Endothelial cell of umbilical vein (primary cell): ENCODE results near the gene KRTAP10-12. TPM values are rescaled to one million over a fixed set of nuclear protein-coding genes. Genes with fewer than 3 reads are reported as not detected.
"Not testable (repeated sequence)": the region's sequence is repeated elsewhere in the genome, so short reads cannot be mapped to it uniquely, and the experiment has no call there.

Experiments used
- BruUV-seq: library from RNA; stranded (reverse); fragments of 400-500 nt; replicated peaks from 2 replicates; lab custom pipeline; 2021; lab: Mats Ljungman, UMichigan
- CTCF ChIA-PET: fragments of 300-600, 350-600 bp; sonication (Branson Sonifier 250); formaldehyde crosslinking; loops from one replicate; lab custom pipeline; 2021; ENCODE audit warnings: antibody characterized with exemption, inconsistent platforms; lab: Charles Lee
- POLR2A ChIA-PET: fragments of 300-600, 350-600 bp; sonication (Branson Sonifier 250); formaldehyde crosslinking; loops from one replicate; lab custom pipeline; 2021; ENCODE audit warnings: antibody characterized with exemption, inconsistent platforms; lab: Charles Lee
- DNase-seq: peaks from one replicate; pipeline ENCODE4 v3.0.0-alpha.2; 2011; ENCODE audit warnings: low read depth, low spot score
- FAIRE-seq: peaks from 2 replicates; lab custom pipeline; 2011; peaks lifted over from hg19 to GRCh38; lab: Jason Lieb, UNC
- H2AFZ ChIP-seq: 2 replicates; pipeline ENCODE4 v1.6.0; 2012; ENCODE audit warnings: low read depth, low read length, control low read depth, inconsistent platforms
- H3K27ac ChIP-seq: 2 replicates; pipeline ENCODE4 v1.5.1; 2011; ENCODE audit warnings: low read depth, mild to moderate bottlenecking, control low read depth, low read length, moderate library complexity; ENCODE audit not compliant: insufficient read depth
- H3K27me3 ChIP-seq, 2 experiments: 2 replicates each; pipeline versions ENCODE4 v1.6.0 to v1.6.1; 2011; ENCODE audit warnings: low read length in 2 of 2, mixed read lengths in 1 of 2; ENCODE audit not compliant: control insufficient read depth in 2 of 2, insufficient read depth in 2 of 2
- H3K36me3 ChIP-seq, 2 experiments: 2 replicates in 1 of 2; 3 replicates in 1 of 2; pipeline ENCODE4 v1.5.1; 2011; ENCODE audit warnings: low read length in 2 of 2, mild to moderate bottlenecking in 1 of 2, moderate library complexity in 1 of 2; ENCODE audit not compliant: control insufficient read depth in 2 of 2, insufficient read depth in 2 of 2; ENCODE audit errors: extremely low read depth in 1 of 2
- H3K4me1 ChIP-seq: 3 replicates; pipeline ENCODE4 v1.5.1; 2011; ENCODE audit warnings: mild to moderate bottlenecking, low read length; ENCODE audit not compliant: control insufficient read depth, insufficient read depth; ENCODE audit errors: extremely low read depth
- H3K4me2 ChIP-seq: 2 replicates; pipeline ENCODE4 v1.6.1; 2011; ENCODE audit warnings: low read length, control low read depth, mixed read lengths; ENCODE audit not compliant: insufficient read depth
- H3K4me3 ChIP-seq, 3 experiments: fragments of 200-600 bp in 1 of 3; sonication (generic), shearing (Covaris generic) in 1 of 3; replicated peaks in 1 of 3; 2 replicates each; pipeline ENCODE4 v1.5.1; 2011 to 2016; ENCODE audit warnings: control low read depth in 3 of 3, low read length in 3 of 3, mild to moderate bottlenecking in 2 of 3, inconsistent platforms in 1 of 3, low read depth in 1 of 3, moderate library complexity in 1 of 3; ENCODE audit not compliant: insufficient read depth in 1 of 3
- H3K79me2 ChIP-seq: 2 replicates; pipeline ENCODE4 v1.6.0; 2012; ENCODE audit warnings: low read length, inconsistent platforms; ENCODE audit not compliant: control insufficient read depth, insufficient read depth
- H3K9ac ChIP-seq: replicated peaks from 2 replicates; pipeline ENCODE3; 2011; ENCODE audit warnings: low read length, control low read depth; ENCODE audit not compliant: insufficient read depth; ENCODE audit errors: extremely low read depth
- H3K9me1 ChIP-seq: replicated peaks from 3 replicates; pipeline ENCODE4 v1.6.0; 2011; ENCODE audit warnings: mild to moderate bottlenecking, low read length; ENCODE audit not compliant: control insufficient read depth, insufficient read depth; ENCODE audit errors: extremely low read depth
- H3K9me3 ChIP-seq: replicated peaks from 2 replicates; pipeline ENCODE4 v1.5.1; 2012; ENCODE audit warnings: low read length, inconsistent platforms; ENCODE audit not compliant: control insufficient read depth, insufficient read depth
- H4K20me1 ChIP-seq: replicated peaks from 2 replicates; pipeline ENCODE3; 2011; ENCODE audit warnings: mild to moderate bottlenecking, low read length; ENCODE audit not compliant: control insufficient read depth, insufficient read depth; ENCODE audit errors: extremely low read depth
- EZH2 ChIP-seq: IDR thresholded peaks from 2 replicates; pipeline ENCODE4 v1.6.1; 2012; ENCODE audit warnings: borderline replicate concordance, low read depth, mild to moderate bottlenecking, moderate library complexity, low read length, inconsistent platforms; ENCODE audit not compliant: severe bottlenecking
- FOS ChIP-seq: IDR thresholded peaks from 2 replicates; pipeline ENCODE4 v1.6.1; 2011; ENCODE audit warnings: mild to moderate bottlenecking, low read length, moderate library complexity, borderline replicate concordance; ENCODE audit not compliant: insufficient read depth
- GATA2 ChIP-seq: IDR thresholded peaks from 2 replicates; pipeline ENCODE4 v1.7.0; 2011; ENCODE audit warnings: low read depth, mild to moderate bottlenecking, moderate library complexity, mixed read lengths, low read length; ENCODE audit not compliant: insufficient read length, insufficient read depth
- JUN ChIP-seq: IDR thresholded peaks from 2 replicates; pipeline ENCODE4 v1.6.1; 2011; ENCODE audit warnings: borderline replicate concordance, low read depth; ENCODE audit not compliant: insufficient read length, insufficient read depth
- MYC ChIP-seq: IDR thresholded peaks from one replicate; pipeline ENCODE4 v1.6.1; 2011; ENCODE audit warnings: mild to moderate bottlenecking, low read depth, low read length
- POLR2A ChIP-seq: IDR thresholded peaks from 2 replicates; pipeline ENCODE4 v1.6.1; 2012; ENCODE audit warnings: low read depth, mild to moderate bottlenecking, control low read depth, low read length
- POLR2AphosphoS5 ChIP-seq: IDR thresholded peaks from 2 replicates; pipeline ENCODE4 v1.6.1; 2012; ENCODE audit warnings: low read depth, mild to moderate bottlenecking, control low read depth, low read length, moderate library complexity; ENCODE audit not compliant: insufficient read depth
- dilution Hi-C: fragments of 300-500 bp; cut with MboI; formaldehyde crosslinking; loops from one replicate; pipeline ENCODE4 v1.15.0; 2019; ENCODE audit warnings: low sequenced_read_pairs; ENCODE audit not compliant: extremely low pct_ligation_motif_present
- intact Hi-C: fragments of 100-400 bp; cut with micrococcal nuclease; formaldehyde crosslinking; loops from one replicate; pipeline ENCODE4 v1.10.0; 2022
- polyA plus RNA-seq, 4 experiments: library from polyadenylated mRNA; depleted of rRNA in 3 of 4; stranded (reverse) in 3 of 4; unstranded in 1 of 4; fragments of >200 nt; gene quantifications; 2 replicates each; pipeline versions ENCODE4 v1.2.1 to v1.2.3, GENCODE V29; 2011 to 2012; ENCODE audit warnings: missing spikeins in 1 of 4
- total RNA-seq: library from RNA; stranded (reverse); gene quantifications from 2 replicates; pipeline ENCODE4 v1.2.3, GENCODE V29; 2021
- TF ChIP-seq, protein P1 (sequence below), 2 donors: IDR thresholded peaks; 1 replicate in 1 of 2; 2 replicates in 1 of 2; pipeline ENCODE4 v1.5.1; 2011; ENCODE audit warnings: low read length in 2 of 2, mild to moderate bottlenecking in 2 of 2, moderate library complexity in 2 of 2, control low read depth in 1 of 2, inconsistent platforms in 1 of 2, low read depth in 1 of 2; ENCODE audit not compliant: insufficient read depth in 1 of 2; ENCODE audit errors: extremely low read depth in 1 of 2
- TF ChIP-seq, protein P2 (sequence below): IDR thresholded peaks from 2 replicates; pipeline ENCODE4 v1.6.1; 2011; ENCODE audit not compliant: insufficient read depth, insufficient read length

KRTAP10-12 gene
- total and polyA plus RNA-seq, 2 donors (not counting 3 experiments of a cell fraction or from before 2014, with no cell fraction given) = not detected

DNA sequence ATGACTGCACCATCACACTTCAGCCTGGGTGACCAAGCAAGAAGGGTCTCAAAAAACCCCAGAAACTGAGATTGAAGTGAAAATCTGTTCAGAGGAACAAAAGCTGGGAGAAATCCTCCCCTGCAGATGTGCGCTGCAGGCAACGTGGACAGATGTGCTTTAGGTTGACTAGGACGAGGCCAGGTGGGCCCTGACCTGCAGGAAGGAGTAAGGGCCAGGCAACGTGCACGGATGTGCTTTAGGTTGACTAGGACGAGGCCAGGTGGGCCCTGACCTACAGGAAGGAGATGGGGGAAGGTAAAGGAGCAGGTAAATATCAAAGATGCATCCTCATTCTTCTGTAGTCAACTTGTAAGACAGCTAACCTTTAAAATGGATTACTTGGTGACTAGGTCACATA, 12.5 kb upstream of the KRTAP10-12 start:
- TF ChIP-seq GATA2 (no peak), JUN (no peak), POLR2A (no peak), POLR2AphosphoS5 (no peak), MYC (no peak), FOS (no peak), EZH2 (no peak)
- TF ChIP-seq, protein P1, sequence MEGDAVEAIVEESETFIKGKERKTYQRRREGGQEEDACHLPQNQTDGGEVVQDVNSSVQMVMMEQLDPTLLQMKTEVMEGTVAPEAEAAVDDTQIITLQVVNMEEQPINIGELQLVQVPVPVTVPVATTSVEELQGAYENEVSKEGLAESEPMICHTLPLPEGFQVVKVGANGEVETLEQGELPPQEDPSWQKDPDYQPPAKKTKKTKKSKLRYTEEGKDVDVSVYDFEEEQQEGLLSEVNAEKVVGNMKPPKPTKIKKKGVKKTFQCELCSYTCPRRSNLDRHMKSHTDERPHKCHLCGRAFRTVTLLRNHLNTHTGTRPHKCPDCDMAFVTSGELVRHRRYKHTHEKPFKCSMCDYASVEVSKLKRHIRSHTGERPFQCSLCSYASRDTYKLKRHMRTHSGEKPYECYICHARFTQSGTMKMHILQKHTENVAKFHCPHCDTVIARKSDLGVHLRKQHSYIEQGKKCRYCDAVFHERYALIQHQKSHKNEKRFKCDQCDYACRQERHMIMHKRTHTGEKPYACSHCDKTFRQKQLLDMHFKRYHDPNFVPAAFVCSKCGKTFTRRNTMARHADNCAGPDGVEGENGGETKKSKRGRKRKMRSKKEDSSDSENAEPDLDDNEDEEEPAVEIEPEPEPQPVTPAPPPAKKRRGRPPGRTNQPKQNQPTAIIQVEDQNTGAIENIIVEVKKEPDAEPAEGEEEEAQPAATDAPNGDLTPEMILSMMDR (IDR thresholded peaks at IDR 0.05; ENCODE audit: extremely low read depth in 1 of 2, insufficient read depth in 1 of 2, low read depth in 1 of 2, low read length in 2 of 2) = no peak
- TF ChIP-seq, protein P2, sequence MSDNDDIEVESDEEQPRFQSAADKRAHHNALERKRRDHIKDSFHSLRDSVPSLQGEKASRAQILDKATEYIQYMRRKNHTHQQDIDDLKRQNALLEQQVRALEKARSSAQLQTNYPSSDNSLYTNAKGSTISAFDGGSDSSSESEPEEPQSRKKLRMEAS = no peak
- POLR2A ChIA-PET = no interaction called here
- H3K9me3 ChIP-seq = no peaks in the 10 kb centered on the region
- H3K36me3 ChIP-seq = no peaks in the 10 kb centered on the region
- FAIRE-seq (no peak), DNase-seq (no peak)
- no peaks in the 10 kb centered on the region for H3K4me1 ChIP-seq
- no peak overlapping the region for H2AFZ ChIP-seq
- BruUV-seq = no TSS peak
- no peak overlapping the region for H3K4me3 ChIP-seq
- no peaks in the 10 kb centered on the region for H3K9me1 ChIP-seq
- intact Hi-C loops (no loop called here), dilution Hi-C loops (no loop called here)
- no peak overlapping the region for H3K27ac ChIP-seq
- H4K20me1 ChIP-seq = no peaks in the 10 kb centered on the region
- H3K4me2 ChIP-seq = no peak overlapping the region
- no peak overlapping the region for H3K9ac ChIP-seq
- no peaks in the 10 kb centered on the region for H3K79me2 ChIP-seq
- peaks cover 5 to 7% of the 10 kb centered on the region in 2 experiments for H3K27me3 ChIP-seq
- CTCF ChIA-PET = interaction anchor here (1.3 to 2.2 kb wide), 3 partner anchors 10 to 109 kb away, joined by 3 to 5 read pairs (median 3); no protein-coding TSS in a partner anchor

DNA sequence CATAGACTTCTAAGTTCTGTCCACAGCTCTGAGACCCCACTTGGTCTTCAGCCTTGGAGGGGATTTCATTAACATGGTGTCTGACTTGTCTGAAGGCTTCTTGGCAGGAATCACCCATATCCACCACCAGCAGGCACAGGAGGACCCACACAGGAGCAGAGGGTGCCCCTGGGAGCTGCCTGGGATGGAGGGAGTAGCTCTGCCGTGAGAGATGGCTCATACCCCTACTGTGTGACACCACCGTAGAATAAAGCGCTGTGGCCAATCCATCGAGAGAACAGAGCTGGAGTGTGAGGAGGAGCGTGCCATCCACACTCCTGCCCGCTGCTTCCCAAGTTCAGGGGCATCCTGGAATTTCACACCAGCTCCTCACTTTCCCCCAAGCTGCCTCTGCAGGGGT, 11.9 kb upstream of the KRTAP10-12 start:
- FAIRE-seq, H4K20me1 ChIP-seq, H3K9me3 ChIP-seq, POLR2A ChIA-PET, H3K4me1 ChIP-seq, H2AFZ ChIP-seq, H3K27me3 ChIP-seq, BruUV-seq, dilution Hi-C loops, DNase-seq, H3K79me2 ChIP-seq, H3K27ac ChIP-seq, H3K9ac ChIP-seq, H3K4me2 ChIP-seq, H3K36me3 ChIP-seq, H3K4me3 ChIP-seq, intact Hi-C loops, H3K9me1 ChIP-seq: not testable (repeated sequence)
- CTCF ChIA-PET = interaction anchor here (1.3 to 2.2 kb wide), 2 partner anchors 10 to 108 kb away, joined by 3 to 5 read pairs; no protein-coding TSS in a partner anchor
